GM20000 (cell line): Measurements from ENCODE around the gene CLPTM1L.

Experiments used
- DNase-seq: peaks from one replicate; pipeline ENCODE4 v3.0.0; 2012; ENCODE audit warnings: low spot score
- CTCF ChIP-seq: IDR thresholded peaks from 2 replicates; pipeline ENCODE4 v1.5.1; 2012; ENCODE audit warnings: mild to moderate bottlenecking, control low read depth; ENCODE audit errors: extremely low read depth, missing control alignments

CLPTM1L gene

GRCh38 chr5:1315709-1316587, 29.0 kb downstream of the CLPTM1L start:
- no peak for TF ChIP-seq CTCF
- peak; percentile 87 for DNase-seq

GRCh38 chr5:1315018-1315708, 29.7 kb downstream of the CLPTM1L start:
- TF ChIP-seq CTCF, result no peak
- no peak for DNase-seq

- TF ChIP-seq CTCF, result no peak
Observed at GRCh38 chr5:1314564-1314982, 30.3 kb downstream of the CLPTM1L start.

GRCh38 chr5:1312993-1313833, 31.7 kb downstream of the CLPTM1L start:
- peak; percentile 76 for DNase-seq
- TF ChIP-seq CTCF, result no peak

More at GRCh38 chr5:1314564-1314982, 30.3 kb downstream of the CLPTM1L start:
- no peak for DNase-seq

- DNase-seq, result no peak
Observed at GRCh38 chr5:1312206-1312605, 32.7 kb downstream of the CLPTM1L start.

GRCh38 chr5:1311439-1312055, 33.4 kb downstream of the CLPTM1L start:
- DNase-seq, result no peak
- TF ChIP-seq CTCF, result no peak

More at GRCh38 chr5:1312206-1312605, 32.7 kb downstream of the CLPTM1L start:
- TF ChIP-seq CTCF, result no peak
